ENCODE measurements around the gene SELENOS. TPM values are rescaled to one million over a fixed set of nuclear protein-coding genes. Genes with fewer than 3 reads are reported as not detected.

Gene SELENOS
- total and polyA plus RNA-seq, 8 donors, result 37.4 to 184 (median 74.7) TPM

DNA sequence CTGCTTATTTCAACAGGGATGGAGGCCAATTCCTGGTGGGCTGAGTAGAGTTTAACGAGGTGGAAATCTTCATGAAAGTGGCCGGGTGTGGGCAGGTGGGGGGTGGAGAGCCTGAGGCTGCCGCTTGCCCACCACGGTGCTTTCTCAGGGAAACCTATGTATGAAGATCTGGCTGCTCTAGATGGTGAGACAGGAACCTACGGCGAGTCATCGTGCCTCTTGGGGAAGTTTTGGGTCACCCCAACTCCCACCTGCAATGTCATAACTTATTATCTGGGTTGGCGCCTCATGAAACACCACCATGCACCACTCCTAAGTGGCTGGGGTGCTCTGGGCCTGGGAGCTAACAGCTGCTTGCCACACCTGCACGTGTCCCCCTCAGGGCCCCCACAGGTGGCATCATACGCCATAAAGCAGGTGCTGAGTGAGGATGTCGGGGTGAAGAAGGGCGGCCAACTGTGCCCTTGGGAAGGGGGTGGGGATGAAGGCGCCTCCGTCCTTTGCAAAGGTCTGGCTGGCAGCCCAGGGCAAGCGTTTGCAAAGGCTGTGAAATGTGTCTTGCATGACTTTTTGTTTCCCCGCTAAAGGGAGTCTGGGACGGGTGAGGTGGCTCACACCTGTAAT lies 45.7 kb upstream of the SELENOS start:
- no peak overlapping the region for H3K27ac ChIP-seq
- peaks cover 0 to 44% (median 2%) of the 10 kb centered on the region in 4 donors for H3K36me3 ChIP-seq
- H3K4me3 ChIP-seq, result no peak overlapping the region
- no peak for DNase-seq
- intact Hi-C loops (cut with DNase I; ENCODE audit: low total_unique reads), result no loop called here
- H3K27me3 ChIP-seq, result peaks cover 0 to 24% (median 0%) of the 10 kb centered on the region in 3 donors
- TF ChIP-seq POLR2A (IDR thresholded peaks at IDR 0.05), result no peak
- no peak for TF ChIP-seq CTCF (IDR thresholded peaks at IDR 0.05)
- no peak for TF ChIP-seq POLR2AphosphoS5 (IDR thresholded peaks at IDR 0.05)
- no peak for TF ChIP-seq EP300 (IDR thresholded peaks at IDR 0.05)
- WGBS, 5 donors, result 87 to 92% (median 89%) methylated on average over 17 of the region's 17 CpGs
- peaks cover 0 to 4% (median 0%) of the 10 kb centered on the region in 4 donors for H3K4me1 ChIP-seq
- H3K9me3 ChIP-seq, result no peaks in the 10 kb centered on the region

DNA sequence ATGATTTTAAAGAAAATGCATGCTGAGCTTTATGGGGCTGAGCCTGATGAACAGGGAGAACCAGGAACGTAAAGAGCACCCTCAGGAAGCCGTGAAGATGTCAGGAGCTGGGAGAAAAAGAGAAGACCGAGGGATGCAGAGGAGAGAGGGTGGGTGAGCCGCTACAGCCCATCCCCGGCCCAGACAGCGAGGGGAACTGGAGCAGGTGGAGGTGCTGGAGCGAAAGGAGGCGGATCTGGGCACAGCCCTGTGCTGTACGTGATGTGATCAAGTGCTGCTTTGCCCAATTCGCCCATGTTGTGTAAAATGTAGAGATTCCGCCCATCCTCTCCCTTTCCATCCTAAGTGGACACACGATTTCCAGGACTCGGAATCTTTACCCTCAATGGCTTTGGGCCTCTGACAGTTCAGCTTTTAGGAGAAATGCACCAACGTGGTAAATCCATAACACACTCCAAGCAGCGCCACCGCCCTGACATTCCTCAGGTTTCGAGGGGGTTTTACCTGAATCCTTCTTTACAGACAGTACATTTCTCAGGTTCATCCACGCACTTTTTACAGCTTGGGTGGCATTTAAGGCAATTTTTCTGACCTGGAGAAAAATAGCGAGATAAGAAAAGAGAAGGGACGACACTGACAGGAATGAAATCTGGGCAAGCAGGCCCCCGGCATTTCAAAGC lies 44.9 kb upstream of the SELENOS start:
- TF ChIP-seq CTCF (IDR thresholded peaks at IDR 0.05), result no peak
- TF ChIP-seq POLR2AphosphoS5 (IDR thresholded peaks at IDR 0.05), result no peak
- TF ChIP-seq EP300 (IDR thresholded peaks at IDR 0.05), result no peak
- DNase-seq, result no peak
- WGBS, 5 donors, result 86 to 95% (median 93%) methylated on average over 21 of the region's 21 CpGs
- Histone ChIP-seq H3K4me1 (peaks cover 0 to 4% (median 0%) of the 10 kb centered on the region in 4 donors), H3K36me3 (peaks cover 0 to 45% (median 2%) of the 10 kb centered on the region in 4 donors), H3K4me3 (no peak overlapping the region), H3K27me3 (peaks cover 0 to 19% (median 0%) of the 10 kb centered on the region in 3 donors), H3K9me3 (no peaks in the 10 kb centered on the region), H3K27ac (no peak overlapping the region)
- intact Hi-C loops (cut with DNase I; ENCODE audit: low total_unique reads), result no loop called here

DNA sequence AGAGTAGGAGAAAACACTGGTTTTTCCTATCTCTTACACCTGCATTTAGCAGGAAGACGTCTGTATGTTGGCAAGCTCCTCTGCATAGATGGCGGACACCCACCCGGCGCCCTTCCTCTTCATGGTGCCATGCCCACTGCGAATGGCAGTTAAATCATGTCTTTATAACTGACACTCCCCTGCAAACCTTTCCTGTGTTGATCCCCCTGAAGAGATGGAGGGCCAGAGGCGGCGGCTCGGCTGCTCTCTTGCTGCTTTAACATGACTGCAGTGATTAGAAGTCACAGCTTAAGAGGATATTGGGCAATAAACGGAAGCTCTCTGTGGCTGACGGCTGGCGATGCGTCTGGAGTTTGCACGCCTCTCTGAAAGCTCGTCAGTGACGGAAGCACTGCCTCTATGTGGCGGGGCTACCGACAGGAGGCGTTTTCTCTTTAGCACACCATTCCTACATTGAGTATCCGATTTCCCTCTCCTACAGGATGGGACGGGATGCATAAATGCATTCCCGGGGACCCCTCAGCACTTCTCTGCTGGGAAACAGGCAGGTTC lies 43.3 kb upstream of the SELENOS start:
- peak; percentile 40 to 76 for DNase-seq
- H3K27ac ChIP-seq, result no peak overlapping the region
- TF ChIP-seq EP300 (IDR thresholded peaks at IDR 0.05), result no peak
- no peak for TF ChIP-seq POLR2AphosphoS5 (IDR thresholded peaks at IDR 0.05)
- TF ChIP-seq CTCF (IDR thresholded peaks at IDR 0.05), result no peak
- TF ChIP-seq POLR2A (IDR thresholded peaks at IDR 0.05), result no peak
- no peak overlapping the region for H3K4me3 ChIP-seq
- H3K36me3 ChIP-seq, result peaks cover 0 to 39% (median 2%) of the 10 kb centered on the region in 4 donors
- intact Hi-C loops (cut with DNase I; ENCODE audit: low total_unique reads), result no loop called here
- WGBS, 5 donors, result 55 to 76% (median 62%) methylated on average over 21 of the region's 21 CpGs
- H3K9me3 ChIP-seq, result no peaks in the 10 kb centered on the region
- H3K27me3 ChIP-seq, result peaks cover 0 to 9% (median 0%) of the 10 kb centered on the region in 3 donors
- H3K4me1 ChIP-seq, result peaks cover 0 to 4% (median 0%) of the 10 kb centered on the region in 4 donors

DNA sequence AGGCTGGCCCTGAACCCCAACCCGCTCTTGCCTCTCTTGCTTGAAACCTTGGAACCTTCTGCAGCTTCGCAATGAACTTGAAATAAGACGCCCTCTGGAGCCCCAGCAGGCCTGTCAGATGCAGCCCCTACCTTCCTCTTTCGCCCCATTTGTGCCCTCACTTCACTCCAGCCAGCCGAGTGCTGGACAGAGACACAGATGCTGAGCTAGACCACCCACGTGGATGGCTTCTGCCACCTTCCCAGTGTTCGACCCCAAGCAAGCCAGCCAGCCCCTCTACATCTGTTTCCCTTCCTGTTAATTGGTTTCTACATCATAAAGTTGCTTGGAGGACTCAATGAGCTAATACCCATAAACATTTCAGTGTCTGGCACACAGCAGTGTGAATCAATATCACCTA lies 41.6 kb upstream of the SELENOS start:
- WGBS, 5 donors, result 61 to 79% (median 71%) methylated on average over 7 of the region's 7 CpGs
- H3K27ac ChIP-seq, result no peak overlapping the region

More for the DNA sequence above, 41.6 kb upstream of the SELENOS start:
- Histone ChIP-seq H3K4me1 (no peaks in the 10 kb centered on the region), H3K36me3 (peaks cover 0 to 31% (median 2%) of the 10 kb centered on the region in 4 donors), H3K9me3 (no peaks in the 10 kb centered on the region), H3K27me3 (peaks cover 0 to 9% (median 0%) of the 10 kb centered on the region in 3 donors), H3K4me3 (no peak overlapping the region)
- TF ChIP-seq POLR2AphosphoS5 (IDR thresholded peaks at IDR 0.05) (no peak), POLR2A (IDR thresholded peaks at IDR 0.05) (no peak), EP300 (IDR thresholded peaks at IDR 0.05) (no peak), CTCF (IDR thresholded peaks at IDR 0.05) (no peak)
- DNase-seq, result no peak
- intact Hi-C loops (cut with DNase I; ENCODE audit: low total_unique reads), result no loop called here
